Measurements from ENCODE around the gene PLA2R1. TPM values are rescaled to one million over a fixed set of nuclear protein-coding genes. Genes with fewer than 3 reads are reported as not detected.

Gene PLA2R1
- total and polyA plus RNA-seq, 9 donors: 0.73 to 4.1 (median 1.6) TPM

DNA sequence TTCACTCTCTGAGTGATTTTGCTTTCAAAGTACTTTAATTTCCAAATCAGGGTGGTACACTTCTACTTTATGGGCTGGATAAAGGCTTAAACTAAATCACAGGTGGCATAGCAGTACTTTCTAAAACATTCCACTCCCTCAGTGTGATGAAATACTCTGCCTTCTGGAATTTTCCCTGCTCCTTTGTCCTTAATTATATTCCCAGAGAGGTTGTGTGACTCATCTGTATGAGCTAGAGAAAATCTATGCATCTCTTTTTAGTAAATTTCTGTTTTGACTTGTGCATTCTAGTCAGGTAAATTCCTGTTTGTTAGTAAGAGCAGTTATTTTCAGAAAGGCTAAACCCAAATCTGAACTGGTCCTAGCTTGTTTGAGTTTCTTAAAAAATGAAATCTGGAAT is 29.0 kb upstream of the PLA2R1 start:
- Histone ChIP-seq H3K27me3 (ENCODE audit: control insufficient read depth, insufficient read depth, low read length) (no peaks in the 10 kb centered on the region), H3K27ac (ENCODE audit: low read length) (no peak overlapping the region), H3K4me3 (ENCODE audit: low read length) (no peak overlapping the region), H3K36me3 (ENCODE audit: control insufficient read depth, insufficient read depth, low read length) (no peaks in the 10 kb centered on the region), H3K9me3 (replicated peaks; ENCODE audit: control insufficient read depth, low read depth, low read length) (peaks cover 49% of the 10 kb centered on the region), H3K4me1 (ENCODE audit: control insufficient read depth, insufficient read depth, low read length) (no peaks in the 10 kb centered on the region)
- peak; percentile 12 for DNase-seq

DNA sequence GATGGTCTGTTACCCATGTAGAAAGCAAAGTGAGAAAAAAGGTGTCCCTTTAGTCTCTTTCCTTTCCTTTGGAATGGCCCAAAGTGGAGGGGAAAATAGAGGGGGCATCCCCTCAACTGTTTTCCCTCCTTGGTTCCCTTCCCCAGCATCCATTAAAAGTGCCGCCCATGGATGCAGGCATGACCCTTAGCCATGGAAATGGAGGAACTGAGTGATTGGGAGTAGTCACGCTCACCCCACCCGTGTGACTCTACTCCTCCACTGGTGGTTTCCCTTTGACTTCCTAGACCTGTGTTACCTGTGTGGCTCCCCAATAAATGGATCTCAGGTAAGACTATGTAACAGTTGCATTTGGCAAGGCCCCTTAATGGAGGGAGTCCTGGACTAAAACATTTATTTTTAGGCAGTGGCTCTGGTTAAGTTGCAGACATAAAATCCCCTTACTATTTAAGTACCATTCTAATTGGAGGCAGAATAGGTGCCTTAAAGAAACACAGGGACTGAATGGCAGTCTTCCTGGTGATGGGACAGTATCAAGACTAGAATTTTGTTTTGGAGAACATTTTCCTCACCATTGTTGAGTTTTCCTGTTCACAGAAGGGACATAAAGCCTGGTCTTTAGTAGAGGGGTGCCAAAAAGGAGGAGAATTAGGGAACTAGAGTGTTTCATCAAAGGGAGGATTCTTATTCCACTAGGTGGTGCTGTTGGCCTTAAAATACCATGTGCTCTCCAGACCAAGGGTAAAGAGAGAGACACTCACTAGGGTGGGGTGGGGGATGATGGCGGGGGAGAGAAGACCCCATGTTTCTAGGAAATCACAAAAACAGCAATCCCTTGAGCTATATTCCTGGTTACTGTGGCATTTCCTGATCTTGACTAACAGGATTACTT is 25.7 kb upstream of the PLA2R1 start:
- H3K4me3 ChIP-seq (ENCODE audit: low read length): no peak overlapping the region
- H3K4me1 ChIP-seq (ENCODE audit: control insufficient read depth, insufficient read depth, low read length): no peaks in the 10 kb centered on the region
- DNase-seq: no peak
- no peaks in the 10 kb centered on the region for H3K27me3 ChIP-seq (ENCODE audit: control insufficient read depth, insufficient read depth, low read length)
- H3K27ac ChIP-seq (ENCODE audit: low read length): no peak overlapping the region
- H3K36me3 ChIP-seq (ENCODE audit: control insufficient read depth, insufficient read depth, low read length): no peaks in the 10 kb centered on the region
- no CpG with 5 or more reads among the region's 4 CpGs for WGBS (ENCODE audit: insufficient coverage)
- peaks cover 63% of the 10 kb centered on the region for H3K9me3 ChIP-seq (replicated peaks; ENCODE audit: control insufficient read depth, low read depth, low read length)

DNA sequence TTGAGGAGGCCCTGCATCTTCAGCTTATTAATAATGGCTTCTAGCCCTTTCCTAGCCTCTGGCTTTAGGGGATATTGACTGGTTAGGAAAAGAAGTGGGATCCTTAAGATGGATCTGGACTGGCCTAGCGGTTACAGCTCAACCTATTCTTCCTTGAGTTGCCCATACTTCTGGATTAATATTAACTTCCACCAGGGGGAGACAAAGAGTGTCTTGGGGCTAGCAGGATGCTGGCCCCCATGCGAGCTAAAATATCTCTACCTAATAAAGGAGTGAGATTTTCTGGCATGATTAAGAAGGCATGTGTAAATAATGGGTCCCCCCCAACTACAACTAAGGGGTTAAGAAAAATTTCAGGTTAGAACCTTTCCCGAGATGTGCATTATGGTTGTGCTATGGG is 23.2 kb upstream of the PLA2R1 start:
- Histone ChIP-seq H3K27me3 (ENCODE audit: control insufficient read depth, insufficient read depth, low read length) (no peaks in the 10 kb centered on the region), H3K27ac (ENCODE audit: low read length) (no peak overlapping the region), H3K9me3 (replicated peaks; ENCODE audit: control insufficient read depth, low read depth, low read length) (peaks cover 55% of the 10 kb centered on the region), H3K4me3 (ENCODE audit: low read length) (no peak overlapping the region), H3K4me1 (ENCODE audit: control insufficient read depth, insufficient read depth, low read length) (no peaks in the 10 kb centered on the region), H3K36me3 (ENCODE audit: control insufficient read depth, insufficient read depth, low read length) (no peaks in the 10 kb centered on the region)
- DNase-seq: no peak
- no CpG with 5 or more reads among the region's 3 CpGs for WGBS (ENCODE audit: insufficient coverage)

DNA sequence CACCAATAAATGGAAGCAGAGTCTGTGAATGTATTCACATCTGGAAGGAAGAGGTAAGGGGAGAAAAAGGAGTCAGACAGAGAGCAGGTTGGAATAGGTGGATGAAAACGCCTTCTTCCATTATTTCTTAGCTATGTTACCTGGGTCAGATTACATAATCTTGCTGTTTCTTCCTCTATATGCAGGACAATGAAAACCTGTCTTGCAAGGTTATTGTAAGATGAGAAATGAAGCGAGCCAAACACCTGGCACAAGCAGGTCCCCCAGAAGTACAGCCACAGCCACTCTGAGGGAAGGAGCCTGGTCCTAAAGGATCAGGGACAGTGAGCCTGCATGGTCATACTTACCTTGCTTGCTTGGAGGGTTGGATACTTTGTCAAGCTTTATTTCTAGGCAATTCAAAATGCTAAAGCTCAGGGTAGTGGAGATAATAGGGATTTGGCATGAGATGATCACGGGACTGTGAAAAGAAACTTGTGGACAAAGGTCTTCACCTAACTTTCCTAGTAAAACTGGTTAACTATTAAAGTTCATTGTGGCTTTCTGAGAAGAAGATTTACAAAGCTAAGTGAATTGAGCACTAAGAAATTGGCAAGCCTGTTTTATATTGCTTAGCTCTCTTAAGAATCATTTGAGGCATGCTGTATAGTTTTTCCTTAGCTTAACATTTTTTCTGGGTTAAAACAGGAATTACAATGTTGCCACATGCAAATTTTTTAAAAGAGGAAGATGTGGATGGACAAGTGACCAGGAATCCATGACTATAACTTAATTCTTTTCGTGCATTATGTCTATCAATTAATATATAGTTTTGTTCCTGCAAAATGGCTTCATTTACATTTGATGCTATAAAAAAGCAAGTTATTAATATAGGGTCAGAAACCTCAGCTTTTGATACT is 15.7 kb upstream of the PLA2R1 start:
- Histone ChIP-seq H3K36me3 (ENCODE audit: control insufficient read depth, insufficient read depth, low read length) (no peaks in the 10 kb centered on the region), H3K4me3 (ENCODE audit: low read length) (no peak overlapping the region), H3K27ac (ENCODE audit: low read length) (no peak overlapping the region), H3K27me3 (ENCODE audit: control insufficient read depth, insufficient read depth, low read length) (no peaks in the 10 kb centered on the region), H3K4me1 (ENCODE audit: control insufficient read depth, insufficient read depth, low read length) (no peaks in the 10 kb centered on the region), H3K9me3 (replicated peaks; ENCODE audit: control insufficient read depth, low read depth, low read length) (peaks cover 2% of the 10 kb centered on the region)
- WGBS (ENCODE audit: insufficient coverage): 92% methylated on average over 1 of the region's 4 CpGs
- DNase-seq: no peak

DNA sequence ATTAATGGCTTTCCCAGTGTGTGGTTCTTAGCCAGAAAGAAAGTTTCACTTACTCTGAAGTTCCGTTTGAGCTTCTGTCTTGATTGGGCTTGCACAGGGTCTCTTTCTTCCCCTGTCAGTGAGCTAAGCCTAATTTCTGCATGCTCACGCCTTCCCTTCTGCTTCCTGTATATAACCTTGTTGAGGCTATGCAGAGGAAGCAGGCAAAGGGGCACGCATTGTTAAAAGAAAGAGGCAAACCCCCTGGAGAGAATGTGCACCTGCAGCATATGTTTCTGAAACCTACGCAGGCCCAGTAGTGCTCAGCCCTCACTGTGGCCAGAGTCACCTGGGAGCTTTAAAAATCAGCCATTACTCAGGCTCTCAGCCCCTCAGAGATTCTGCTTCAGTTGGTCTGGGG is 14.5 kb upstream of the PLA2R1 start:
- no peak overlapping the region for H3K27ac ChIP-seq (ENCODE audit: low read length)
- peaks cover 2% of the 10 kb centered on the region for H3K9me3 ChIP-seq (replicated peaks; ENCODE audit: control insufficient read depth, low read depth, low read length)
- H3K4me3 ChIP-seq (ENCODE audit: low read length): no peak overlapping the region
- H3K4me1 ChIP-seq (ENCODE audit: control insufficient read depth, insufficient read depth, low read length): no peaks in the 10 kb centered on the region
- DNase-seq: peak; percentile 9
- H3K36me3 ChIP-seq (ENCODE audit: control insufficient read depth, insufficient read depth, low read length): no peaks in the 10 kb centered on the region
- 21% methylated on average over 4 of the region's 4 CpGs for WGBS (ENCODE audit: insufficient coverage)
- H3K27me3 ChIP-seq (ENCODE audit: control insufficient read depth, insufficient read depth, low read length): no peaks in the 10 kb centered on the region

DNA sequence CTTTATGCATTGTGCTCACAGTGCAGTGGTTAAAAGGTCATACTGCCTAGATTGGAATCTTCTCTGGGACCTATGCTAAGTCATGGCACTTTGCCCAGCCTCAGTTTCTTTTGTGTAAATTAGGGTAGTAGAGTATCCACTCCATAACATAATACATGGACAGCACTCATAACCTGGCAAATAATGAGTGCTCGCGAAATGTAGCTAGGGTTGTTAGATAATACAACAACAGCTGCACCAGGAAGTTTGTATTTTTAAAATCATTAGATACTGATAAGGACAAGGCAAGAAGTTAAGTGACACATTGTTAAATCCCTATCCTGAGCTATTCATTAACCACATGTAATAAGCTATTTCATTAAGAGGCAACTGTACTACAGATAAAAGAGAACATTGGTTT is 13.8 kb upstream of the PLA2R1 start:
- H3K36me3 ChIP-seq (ENCODE audit: control insufficient read depth, insufficient read depth, low read length): no peaks in the 10 kb centered on the region
- no peaks in the 10 kb centered on the region for H3K9me3 ChIP-seq (replicated peaks; ENCODE audit: control insufficient read depth, low read depth, low read length)
- no peak overlapping the region for H3K4me3 ChIP-seq (ENCODE audit: low read length)
- H3K27me3 ChIP-seq (ENCODE audit: control insufficient read depth, insufficient read depth, low read length): no peaks in the 10 kb centered on the region
- no peaks in the 10 kb centered on the region for H3K4me1 ChIP-seq (ENCODE audit: control insufficient read depth, insufficient read depth, low read length)
- no peak for DNase-seq
- no peak overlapping the region for H3K27ac ChIP-seq (ENCODE audit: low read length)
- no CpG with 5 or more reads among the region's 2 CpGs for WGBS (ENCODE audit: insufficient coverage)

DNA sequence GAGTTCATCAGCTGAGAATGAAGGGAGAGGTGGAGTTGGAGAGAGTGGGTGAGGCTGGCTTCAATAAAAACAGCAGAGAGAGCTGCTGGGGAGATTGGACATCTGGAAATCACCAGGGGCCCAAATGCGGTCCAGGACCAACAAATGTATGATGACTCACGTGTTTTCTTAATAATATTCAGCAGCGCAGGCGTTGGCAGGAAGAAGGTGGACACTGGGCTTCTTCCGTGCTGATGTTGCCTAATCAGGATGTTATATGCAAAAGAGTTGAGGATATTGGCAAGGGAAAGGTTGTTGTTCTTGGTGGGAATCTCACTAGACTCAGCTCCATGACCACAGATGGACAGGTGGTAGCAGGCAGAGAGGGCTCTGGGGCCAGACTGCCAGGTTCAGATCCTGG is 12.8 kb upstream of the PLA2R1 start:
- no peak for DNase-seq
- no peaks in the 10 kb centered on the region for H3K9me3 ChIP-seq (replicated peaks; ENCODE audit: control insufficient read depth, low read depth, low read length)
- H3K36me3 ChIP-seq (ENCODE audit: control insufficient read depth, insufficient read depth, low read length): no peaks in the 10 kb centered on the region
- H3K4me1 ChIP-seq (ENCODE audit: control insufficient read depth, insufficient read depth, low read length): no peaks in the 10 kb centered on the region
- H3K27me3 ChIP-seq (ENCODE audit: control insufficient read depth, insufficient read depth, low read length): no peaks in the 10 kb centered on the region
- H3K27ac ChIP-seq (ENCODE audit: low read length): no peak overlapping the region
- H3K4me3 ChIP-seq (ENCODE audit: low read length): no peak overlapping the region
- 58% methylated on average over 5 of the region's 5 CpGs for WGBS (ENCODE audit: insufficient coverage)

DNA sequence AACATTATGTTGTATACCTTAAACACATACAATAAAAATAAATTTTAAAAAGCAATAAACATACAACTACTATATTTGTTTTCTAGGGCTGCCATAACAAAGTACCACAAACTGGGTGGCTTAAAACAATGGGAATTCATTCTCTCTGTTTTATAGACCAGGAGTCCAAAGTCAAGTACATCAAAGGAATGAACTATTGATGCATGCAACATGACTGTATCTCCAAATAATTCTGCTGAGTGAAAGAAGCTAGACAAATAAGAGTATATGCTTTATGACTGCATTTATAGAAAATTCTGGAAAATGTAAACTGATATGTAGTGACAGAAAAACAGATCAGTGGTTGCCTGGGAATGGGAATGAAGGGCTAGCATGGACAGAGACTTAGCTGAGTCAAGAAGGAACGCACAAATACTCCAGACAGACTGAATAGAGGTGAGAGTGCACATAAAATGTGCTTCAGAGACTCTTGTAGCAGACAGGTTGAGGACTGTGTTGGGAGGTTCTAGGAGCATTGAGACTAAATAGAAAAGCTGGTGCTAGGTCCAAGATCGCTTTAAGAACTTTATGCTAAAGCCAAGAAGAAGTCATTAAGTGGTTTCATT is 11.0 kb upstream of the PLA2R1 start:
- Histone ChIP-seq H3K36me3 (ENCODE audit: control insufficient read depth, insufficient read depth, low read length) (no peaks in the 10 kb centered on the region), H3K9me3 (replicated peaks; ENCODE audit: control insufficient read depth, low read depth, low read length) (peaks cover 3% of the 10 kb centered on the region), H3K27me3 (ENCODE audit: control insufficient read depth, insufficient read depth, low read length) (no peaks in the 10 kb centered on the region), H3K27ac (ENCODE audit: low read length) (no peak overlapping the region), H3K4me3 (ENCODE audit: low read length) (no peak overlapping the region), H3K4me1 (ENCODE audit: control insufficient read depth, insufficient read depth, low read length) (no peaks in the 10 kb centered on the region)
- DNase-seq: no peak
- 74% methylated on average over 2 of the region's 2 CpGs for WGBS (ENCODE audit: insufficient coverage)

DNA sequence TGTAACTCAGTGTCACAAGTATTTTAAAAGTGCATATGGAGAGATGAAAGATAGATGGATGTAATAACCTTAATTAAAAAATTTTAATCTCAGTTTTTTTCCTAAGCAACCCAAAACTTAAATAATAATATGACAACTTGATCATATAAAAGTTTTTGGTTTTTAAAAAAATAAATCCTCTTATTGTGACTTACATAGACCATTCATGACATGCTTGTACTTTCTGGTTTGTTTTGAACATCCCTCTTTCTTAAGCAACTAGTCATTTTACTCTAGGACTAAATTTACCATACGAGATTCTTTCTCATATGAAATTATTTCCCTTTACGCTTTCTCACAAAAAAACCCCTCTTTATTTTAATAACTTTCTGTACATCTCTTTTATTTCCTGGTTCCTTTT is 6.5 kb upstream of the PLA2R1 start:
- no peak overlapping the region for H3K27ac ChIP-seq (ENCODE audit: low read length)
- no peak for DNase-seq
- no CpG with 5 or more reads among the region's 2 CpGs for WGBS (ENCODE audit: insufficient coverage)
- H3K9me3 ChIP-seq (replicated peaks; ENCODE audit: control insufficient read depth, low read depth, low read length): peaks cover 3% of the 10 kb centered on the region
- H3K4me3 ChIP-seq (ENCODE audit: low read length): no peak overlapping the region
- H3K27me3 ChIP-seq (ENCODE audit: control insufficient read depth, insufficient read depth, low read length): no peaks in the 10 kb centered on the region
- H3K4me1 ChIP-seq (ENCODE audit: control insufficient read depth, insufficient read depth, low read length): no peaks in the 10 kb centered on the region
- H3K36me3 ChIP-seq (ENCODE audit: control insufficient read depth, insufficient read depth, low read length): no peaks in the 10 kb centered on the region

DNA sequence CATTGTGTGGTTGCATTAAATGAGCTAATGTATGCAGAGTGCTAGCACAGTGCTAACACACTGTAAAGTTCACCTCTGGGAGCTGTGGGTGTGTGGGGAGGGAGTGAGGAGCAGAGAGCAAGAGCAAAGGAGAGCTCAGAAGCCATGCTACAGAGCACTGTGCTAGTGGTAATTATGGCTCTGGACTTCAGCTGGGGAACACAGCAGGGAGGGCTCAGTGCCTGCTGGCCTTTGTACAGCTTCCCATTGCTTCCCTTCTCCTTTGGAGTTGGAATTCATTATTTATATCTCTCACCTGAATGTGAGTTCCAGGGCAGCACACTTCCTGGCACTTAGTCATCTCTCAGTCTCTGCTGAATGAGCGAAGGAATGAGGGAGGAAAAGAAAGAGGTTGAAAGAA is 2.5 kb upstream of the PLA2R1 start:
- H3K9me3 ChIP-seq (replicated peaks; ENCODE audit: control insufficient read depth, low read depth, low read length): peaks cover 3% of the 10 kb centered on the region
- no CpG with 5 or more reads among the region's 1 CpG for WGBS (ENCODE audit: insufficient coverage)
- peaks cover 11% of the 10 kb centered on the region for H3K4me1 ChIP-seq (ENCODE audit: control insufficient read depth, insufficient read depth, low read length)
- peaks cover 16% of the 10 kb centered on the region for H3K27me3 ChIP-seq (ENCODE audit: control insufficient read depth, insufficient read depth, low read length)
- H3K27ac ChIP-seq (ENCODE audit: low read length): no peak overlapping the region
- DNase-seq: no peak
- no peak overlapping the region for H3K4me3 ChIP-seq (ENCODE audit: low read length)
- H3K36me3 ChIP-seq (ENCODE audit: control insufficient read depth, insufficient read depth, low read length): no peaks in the 10 kb centered on the region

Measured in muscle of leg (tissue), 11 donors.